Neural crest cell (in vitro differentiated cells): ENCODE data around the gene COL6A1. TPM values are rescaled to one million over a fixed set of nuclear protein-coding genes. Genes with fewer than 3 reads are reported as not detected.

Experiments used
- DNase-seq: peaks from one replicate; pipeline ENCODE4 v3.0.0; 2021; ENCODE audit warnings: low read depth, mixed read lengths, low spot score
- H3K27ac Mint-ChIP-seq: one replicate; pipeline ENCODE4 v1.8.0; 2021; ENCODE audit warnings: mild to moderate bottlenecking, mixed read lengths; ENCODE audit not compliant: unreplicated experiment
- H3K27me3 Mint-ChIP-seq: 2 replicates; pipeline ENCODE4 v1.8.0; 2021; ENCODE audit warnings: low read depth, mild to moderate bottlenecking, mixed read lengths
- H3K36me3 Mint-ChIP-seq: 2 replicates; pipeline ENCODE4 v1.8.0; 2021; ENCODE audit warnings: low read depth, mild to moderate bottlenecking, mixed read lengths
- H3K4me1 Mint-ChIP-seq: 2 replicates; pipeline ENCODE4 v1.8.0; 2021; ENCODE audit warnings: mixed read lengths
- H3K4me3 Mint-ChIP-seq: one replicate; pipeline ENCODE4 v1.8.0; 2021; ENCODE audit warnings: mild to moderate bottlenecking, mixed read lengths
- H3K9me3 Mint-ChIP-seq: 2 replicates; pipeline ENCODE4 v1.8.0; 2021; ENCODE audit warnings: mixed read lengths
- CTCF ChIP-seq: fragments of 200-600 bp; sonication (generic); conservative IDR thresholded peaks from 2 replicates; pipeline ENCODE4 v1.5.0; 2021; ENCODE audit warnings: antibody characterized with exemption, mild to moderate bottlenecking
- total RNA-seq: library from RNA; stranded (reverse); gene quantifications from 2 replicates; pipeline ENCODE4 v1.2.1, GENCODE V29; 2021

The COL6A1 gene
- total RNA-seq, 1 donor from 2014 or later: 120 TPM

GRCh38 chr21:45990741-45991605, 9.4 kb downstream of the COL6A1 start:
- no peaks in the 10 kb centered on the region for H3K36me3 Mint-ChIP-seq
- H3K27ac Mint-ChIP-seq: peak overlapping the region; percentile 67
- H3K4me1 Mint-ChIP-seq: no peaks in the 10 kb centered on the region
- no peaks in the 10 kb centered on the region for H3K9me3 Mint-ChIP-seq
- H3K27me3 Mint-ChIP-seq: no peaks in the 10 kb centered on the region
- no peak for TF ChIP-seq CTCF
- H3K4me3 Mint-ChIP-seq: no peak overlapping the region
- no peak for DNase-seq

GRCh38 chr21:45991606-45992300, 10.2 kb downstream of the COL6A1 start:
- peak overlapping the region; percentile 67 for H3K27ac Mint-ChIP-seq
- no peaks in the 10 kb centered on the region for H3K4me1 Mint-ChIP-seq
- DNase-seq: no peak

GRCh38 chr21:45992301-45993209, 11.0 kb downstream of the COL6A1 start:
- H3K27ac Mint-ChIP-seq: no peak overlapping the region
- H3K9me3 Mint-ChIP-seq: no peaks in the 10 kb centered on the region
- no peaks in the 10 kb centered on the region for H3K27me3 Mint-ChIP-seq
- TF ChIP-seq CTCF: no peak
- DNase-seq: no peak
- no peaks in the 10 kb centered on the region for H3K4me1 Mint-ChIP-seq
- H3K4me3 Mint-ChIP-seq: no peak overlapping the region
- no peaks in the 10 kb centered on the region for H3K36me3 Mint-ChIP-seq

More at GRCh38 chr21:45991606-45992300, 10.2 kb downstream of the COL6A1 start:
- no peaks in the 10 kb centered on the region for H3K9me3 Mint-ChIP-seq
- no peaks in the 10 kb centered on the region for H3K27me3 Mint-ChIP-seq
- TF ChIP-seq CTCF: no peak
- no peak overlapping the region for H3K4me3 Mint-ChIP-seq
- H3K36me3 Mint-ChIP-seq: no peaks in the 10 kb centered on the region

- H3K4me1 Mint-ChIP-seq: no peaks in the 10 kb centered on the region
- no peaks in the 10 kb centered on the region for H3K27me3 Mint-ChIP-seq
- no peak overlapping the region for H3K27ac Mint-ChIP-seq
- H3K36me3 Mint-ChIP-seq: no peaks in the 10 kb centered on the region
- TF ChIP-seq CTCF: no peak
- no peak for DNase-seq
- no peaks in the 10 kb centered on the region for H3K9me3 Mint-ChIP-seq
- no peak overlapping the region for H3K4me3 Mint-ChIP-seq
Measured at GRCh38 chr21:45993210-45994085, 11.9 kb downstream of the COL6A1 start.
